Measurements from ENCODE around the gene ATP6AP2.

- TF ChIP-seq CTCF (conservative IDR thresholded peaks at IDR 0.05; ENCODE audit: low read length) (no peak), EZH2phosphoT487 (IDR thresholded peaks at IDR 0.05; ENCODE audit: borderline replicate concordance) (no peak)
Measured at GRCh38 chrX:40550066-40550465, 30.7 kb upstream of the ATP6AP2 start.
